Measurements from ENCODE around the gene TMEM215. TPM values are rescaled to one million over a fixed set of nuclear protein-coding genes. Genes with fewer than 3 reads are reported as not detected.
"Not testable (repeated sequence)": the region's sequence is repeated elsewhere in the genome, so short reads cannot be mapped to it uniquely, and the experiment has no call there.

The TMEM215 gene, protein sequence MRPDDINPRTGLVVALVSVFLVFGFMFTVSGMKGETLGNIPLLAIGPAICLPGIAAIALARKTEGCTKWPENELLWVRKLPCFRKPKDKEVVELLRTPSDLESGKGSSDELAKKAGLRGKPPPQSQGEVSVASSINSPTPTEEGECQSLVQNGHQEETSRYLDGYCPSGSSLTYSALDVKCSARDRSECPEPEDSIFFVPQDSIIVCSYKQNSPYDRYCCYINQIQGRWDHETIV
- total RNA-seq (2014; rRNA removed; shearing (Covaris generic); ENCODE audit: low replicate concordance): not detected in 2 replicates

- H3K9me3 ChIP-seq: no peaks in the 10 kb centered on the region
Observed at GRCh38 chr9:32783168-32783891, at the start of gene TMEM215. TSS of gene TMEM215 (plus strand) at chr9:32783540. CDS start at chr9:32784184, 644 bp downstream.

DNA sequence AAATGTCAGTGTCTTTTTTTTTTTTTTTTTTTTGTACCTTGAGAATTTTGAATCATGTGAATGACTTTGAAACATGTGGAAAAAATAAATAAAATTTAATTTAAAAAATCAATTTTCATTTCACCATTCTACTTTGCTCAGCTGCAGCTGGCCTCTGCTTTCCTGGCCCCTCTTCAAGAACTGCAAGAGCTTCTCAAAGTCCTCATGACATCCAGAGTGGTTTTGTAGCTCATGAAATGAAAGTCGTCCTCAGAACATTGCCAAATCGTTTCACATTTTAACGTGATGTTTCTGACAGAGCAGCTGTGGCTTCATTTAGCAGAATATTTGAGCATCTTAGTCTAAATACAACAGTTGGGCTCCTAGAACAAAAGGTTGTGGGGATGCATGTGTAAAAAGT is 47.9 kb upstream of the TMEM215 start:
- DNase-seq: no peak
- no peak overlapping the region for H3K4me3 ChIP-seq
- no peaks in the 10 kb centered on the region for H3K9me3 ChIP-seq
- no peaks in the 10 kb centered on the region for H3K36me3 ChIP-seq
- H3K27me3 ChIP-seq: no peaks in the 10 kb centered on the region

More at GRCh38 chr9:32783168-32783891, at the start of gene TMEM215:
- peak; percentile 11 for DNase-seq
- Histone ChIP-seq H3K4me3 (peak within 1 kb of the TSS; percentile 18), H3K27me3 (peaks cover 28% of the 10 kb centered on the region), H3K36me3 (no peaks in the 10 kb centered on the region)

DNA sequence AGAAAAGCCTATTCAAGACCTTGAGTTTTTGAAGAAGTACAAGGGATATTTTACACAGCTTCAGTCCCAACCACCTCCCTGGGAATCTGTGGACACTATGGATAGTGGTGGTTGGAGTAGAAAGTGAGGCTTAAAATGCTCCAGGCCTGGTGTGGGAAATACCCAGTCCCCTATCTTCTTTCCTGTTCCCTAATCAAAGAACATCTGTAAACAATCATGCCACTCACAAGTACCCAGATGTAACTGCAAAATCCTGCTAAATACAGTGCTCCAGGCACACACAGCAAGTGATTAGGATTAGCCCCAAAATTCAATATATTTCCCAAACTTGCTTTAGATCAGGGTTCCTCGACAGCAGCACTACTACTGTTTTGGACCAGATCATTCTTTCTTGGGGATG is 46.0 kb upstream of the TMEM215 start:
- no peaks in the 10 kb centered on the region for H3K27me3 ChIP-seq
- H3K9me3 ChIP-seq: no peaks in the 10 kb centered on the region
- H3K36me3 ChIP-seq: no peaks in the 10 kb centered on the region
- DNase-seq: no peak
- H3K4me3 ChIP-seq: no peak overlapping the region

DNA sequence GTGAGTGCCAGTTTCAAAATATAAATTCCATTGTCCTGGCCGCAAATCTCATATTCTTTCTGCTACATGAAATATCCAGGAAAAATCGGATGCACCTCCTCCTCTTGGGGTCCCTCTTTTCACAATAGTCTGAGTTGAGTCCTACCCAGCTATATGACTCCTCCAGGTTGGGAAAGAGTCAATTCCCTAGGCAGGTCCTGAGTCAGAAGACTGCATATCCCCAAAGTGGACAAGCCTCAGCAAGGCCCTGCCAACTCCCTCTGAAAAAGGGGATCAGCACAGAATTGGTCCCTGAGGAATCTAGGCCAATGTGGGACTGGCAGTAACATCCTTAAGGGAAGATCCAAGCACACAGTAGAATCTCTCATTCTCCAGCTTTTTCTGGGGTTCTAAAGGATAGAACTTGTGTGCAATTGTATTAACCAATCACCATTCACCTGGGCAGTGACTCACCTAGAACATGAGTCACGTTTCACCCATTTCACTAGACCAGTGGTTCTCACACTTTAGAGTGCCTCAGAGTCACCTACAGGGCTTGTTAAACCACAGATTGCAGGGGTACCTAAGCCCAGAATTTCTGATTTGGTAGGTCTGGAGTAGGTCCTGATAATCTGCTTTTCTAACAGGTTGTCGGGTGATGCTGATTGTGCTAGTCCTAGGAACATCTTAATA is 44.7 kb upstream of the TMEM215 start:
- Histone ChIP-seq H3K4me3 (no peak overlapping the region), H3K27me3 (no peaks in the 10 kb centered on the region), H3K9me3 (no peaks in the 10 kb centered on the region), H3K36me3 (no peaks in the 10 kb centered on the region)
- DNase-seq: no peak

GRCh38 chr9:32741706-32742105 is 41.6 kb upstream of the TMEM215 start:
- no peaks in the 10 kb centered on the region for H3K27me3 ChIP-seq
- H3K4me3 ChIP-seq: no peak overlapping the region
- no peaks in the 10 kb centered on the region for H3K36me3 ChIP-seq
- H3K9me3 ChIP-seq: no peaks in the 10 kb centered on the region
- DNase-seq: peak; percentile 50

DNA sequence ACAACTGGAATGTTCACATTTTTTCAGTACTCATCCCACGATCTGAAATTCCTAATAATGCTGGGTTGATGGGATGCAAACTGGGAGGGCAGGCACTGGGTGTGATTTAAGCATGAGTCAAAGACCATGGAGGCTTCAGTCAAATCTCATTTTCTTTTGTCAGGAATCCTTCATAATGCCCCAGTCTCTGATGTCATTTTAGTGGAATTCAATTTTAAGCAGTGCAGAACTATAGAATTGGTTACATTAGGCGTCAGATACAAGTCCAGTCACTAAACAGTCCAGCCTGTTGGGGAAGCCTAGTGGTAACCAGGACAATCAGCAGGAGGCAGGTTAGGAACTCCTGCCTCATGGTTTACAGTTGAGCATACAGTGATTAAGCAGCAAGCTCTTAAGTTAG is 41.0 kb upstream of the TMEM215 start:
- no peaks in the 10 kb centered on the region for H3K27me3 ChIP-seq
- H3K4me3 ChIP-seq: no peak overlapping the region
- H3K9me3 ChIP-seq: no peaks in the 10 kb centered on the region
- peak; percentile 44 for DNase-seq
- no peaks in the 10 kb centered on the region for H3K36me3 ChIP-seq

- Histone ChIP-seq H3K4me3 (no peak overlapping the region), H3K36me3 (no peaks in the 10 kb centered on the region), H3K9me3 (no peaks in the 10 kb centered on the region), H3K27me3 (no peaks in the 10 kb centered on the region)
- DNase-seq: no peak
Observed at GRCh38 chr9:32748013-32748412, 35.3 kb upstream of the TMEM215 start.

- Histone ChIP-seq H3K27me3 (no peaks in the 10 kb centered on the region), H3K36me3 (no peaks in the 10 kb centered on the region), H3K9me3 (no peaks in the 10 kb centered on the region), H3K4me3 (no peak overlapping the region)
- DNase-seq: no peak
Observed at GRCh38 chr9:32755730-32756129, 27.6 kb upstream of the TMEM215 start.

DNA sequence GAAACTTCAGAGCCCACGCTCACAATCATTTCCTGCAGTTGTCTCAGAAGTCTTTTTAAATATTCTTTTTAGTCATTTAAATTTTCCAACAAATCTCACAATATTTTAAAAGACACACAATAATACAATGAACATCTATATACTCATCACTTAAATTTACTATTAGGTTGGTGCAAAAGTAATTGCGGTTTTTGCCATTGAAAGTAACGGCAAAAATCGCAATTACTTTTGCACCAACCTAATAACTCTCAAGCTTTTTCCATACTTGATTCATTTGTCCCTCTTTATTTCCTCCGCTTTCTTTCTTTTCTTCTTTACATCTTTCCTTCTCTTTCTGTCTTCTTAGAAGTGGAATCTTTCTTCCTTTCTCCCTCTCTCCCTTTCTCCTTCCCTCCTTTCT is 19.2 kb upstream of the TMEM215 start:
- H3K27me3 ChIP-seq: no peaks in the 10 kb centered on the region
- DNase-seq: no peak
- H3K4me3 ChIP-seq: no peak overlapping the region
- H3K36me3 ChIP-seq: no peaks in the 10 kb centered on the region
- H3K9me3 ChIP-seq: no peaks in the 10 kb centered on the region

GRCh38 chr9:32775283-32775682 is 8.1 kb upstream of the TMEM215 start:
- Histone ChIP-seq H3K27me3 (peaks cover 3% of the 10 kb centered on the region; the same call in 1 of the 2 replicates), H3K36me3 (no peaks in the 10 kb centered on the region), H3K9me3 (peaks cover 2% of the 10 kb centered on the region; the same call in 1 of the 2 replicates), H3K4me3 (no peak overlapping the region)
- no peak for DNase-seq

DNA sequence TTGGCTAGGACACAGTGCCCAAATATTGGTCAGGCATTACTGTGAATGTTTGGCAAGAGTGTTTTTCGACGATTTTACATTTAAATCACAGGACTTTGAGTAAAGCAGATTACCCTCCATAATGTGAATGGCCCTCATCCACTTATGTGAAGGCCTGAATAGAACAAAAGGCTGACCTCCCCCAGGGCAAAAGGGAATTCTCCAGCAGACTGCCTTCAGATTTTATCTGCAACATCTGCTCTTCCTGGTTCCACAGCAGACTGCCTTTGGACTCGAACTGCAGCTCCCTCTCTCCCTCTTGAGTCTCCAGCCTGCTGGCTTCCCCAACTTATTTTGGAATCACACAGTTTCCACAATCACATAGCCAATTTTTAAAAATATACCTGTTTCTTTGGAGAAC is 7.1 kb upstream of the TMEM215 start:
- Histone ChIP-seq H3K27me3 (peaks cover 3% of the 10 kb centered on the region; the same call in 1 of the 2 replicates), H3K36me3 (no peaks in the 10 kb centered on the region), H3K4me3 (no peak overlapping the region), H3K9me3 (peaks cover 2% of the 10 kb centered on the region; the same call in 1 of the 2 replicates)
- DNase-seq: no peak

DNA sequence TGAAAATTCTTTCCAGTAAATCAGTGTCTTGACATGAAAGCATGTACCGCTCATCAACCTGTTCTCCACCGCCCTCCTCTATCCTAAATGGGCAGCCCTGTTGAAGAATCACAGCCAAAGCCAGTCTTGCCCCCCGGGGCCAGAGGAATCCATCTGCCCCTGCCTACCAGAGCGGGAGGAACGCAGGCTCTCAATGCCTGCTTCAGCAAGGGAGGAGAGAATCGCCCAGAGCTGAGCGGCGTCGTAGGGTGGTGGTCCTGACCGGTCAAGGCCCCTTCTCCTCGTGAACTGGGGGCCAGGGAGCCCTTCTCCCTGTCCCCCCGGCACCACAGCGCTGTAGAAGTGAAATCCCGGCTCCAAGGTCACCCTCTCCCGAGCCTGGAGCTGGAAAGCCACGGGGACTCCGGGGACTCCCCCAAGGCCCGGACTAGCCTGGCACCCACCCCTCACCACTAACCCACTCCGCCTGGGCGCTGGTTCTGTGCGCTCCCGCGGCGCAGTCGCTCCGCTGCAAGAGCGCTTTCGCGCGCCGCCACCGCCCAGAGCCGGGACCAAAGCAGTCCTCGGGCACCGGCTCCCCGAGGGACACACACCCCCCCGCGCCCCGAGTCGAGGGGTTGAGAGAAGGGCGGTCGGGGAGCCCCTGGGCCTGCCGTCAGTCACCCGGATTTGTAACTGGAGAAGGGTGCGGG is 718 bp upstream of the TMEM215 start:
- no peak for DNase-seq
- peaks cover 28% of the 10 kb centered on the region for H3K27me3 ChIP-seq

GRCh38 chr9:32787816-32788215 is 4.5 kb downstream of the TMEM215 start:
- Histone ChIP-seq H3K27me3 (peaks cover 22% of the 10 kb centered on the region), H3K36me3 (no peaks in the 10 kb centered on the region), H3K9me3 (no peaks in the 10 kb centered on the region), H3K4me3 (no peak overlapping the region)
- no peak for DNase-seq

More for the DNA sequence above, 718 bp upstream of the TMEM215 start:
- Histone ChIP-seq H3K9me3 (no peaks in the 10 kb centered on the region), H3K36me3 (no peaks in the 10 kb centered on the region), H3K4me3 (no peak overlapping the region)

DNA sequence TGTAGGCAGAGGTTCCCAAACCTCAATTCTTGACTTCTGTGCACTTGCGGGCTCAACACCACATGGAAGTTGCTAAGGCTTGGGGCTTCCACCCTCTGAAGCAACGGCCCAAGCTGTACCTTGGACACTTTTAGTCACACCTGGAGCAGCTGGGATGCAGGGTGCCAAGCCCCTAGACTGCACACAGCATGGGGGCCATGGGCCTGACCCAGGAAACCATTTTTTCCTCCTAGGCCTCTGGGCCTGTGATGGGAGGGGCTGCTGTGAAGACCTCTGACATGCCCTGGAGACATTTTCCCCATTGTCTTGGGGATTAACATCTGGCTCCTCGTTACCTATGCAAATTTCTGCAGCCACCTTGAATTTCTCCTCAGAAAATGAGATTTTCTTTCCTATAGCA is 12.7 kb downstream of the TMEM215 start:
- not testable (repeated sequence) for H3K36me3 ChIP-seq, DNase-seq, H3K4me3 ChIP-seq, H3K9me3 ChIP-seq, H3K27me3 ChIP-seq

GRCh38 chr9:32801530-32801929 is 18.2 kb downstream of the TMEM215 start:
- Histone ChIP-seq H3K4me3 (no peak overlapping the region), H3K9me3 (no peaks in the 10 kb centered on the region), H3K36me3 (no peaks in the 10 kb centered on the region), H3K27me3 (no peaks in the 10 kb centered on the region; the same call in 1 of the 2 replicates)
- DNase-seq: no peak

DNA sequence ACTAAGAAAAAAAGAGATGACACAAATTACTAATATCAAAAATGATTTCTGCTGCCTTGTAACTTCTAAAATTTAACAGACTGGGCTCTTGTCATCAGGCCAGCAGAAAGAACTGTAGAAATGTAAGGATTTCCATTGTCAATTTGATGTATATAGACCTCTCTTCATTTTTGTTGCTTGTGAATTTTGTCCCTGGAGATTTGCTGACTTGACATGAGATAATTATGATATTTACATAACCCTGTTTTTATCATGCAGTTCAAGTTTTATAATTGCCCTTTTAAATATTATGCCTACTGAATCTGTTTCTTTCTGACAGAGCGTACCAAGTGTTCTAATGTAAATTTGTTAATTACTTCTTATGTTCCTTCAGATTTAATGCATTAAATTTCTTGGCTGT is 23.9 kb downstream of the TMEM215 start:
- no peaks in the 10 kb centered on the region for H3K36me3 ChIP-seq

DNA sequence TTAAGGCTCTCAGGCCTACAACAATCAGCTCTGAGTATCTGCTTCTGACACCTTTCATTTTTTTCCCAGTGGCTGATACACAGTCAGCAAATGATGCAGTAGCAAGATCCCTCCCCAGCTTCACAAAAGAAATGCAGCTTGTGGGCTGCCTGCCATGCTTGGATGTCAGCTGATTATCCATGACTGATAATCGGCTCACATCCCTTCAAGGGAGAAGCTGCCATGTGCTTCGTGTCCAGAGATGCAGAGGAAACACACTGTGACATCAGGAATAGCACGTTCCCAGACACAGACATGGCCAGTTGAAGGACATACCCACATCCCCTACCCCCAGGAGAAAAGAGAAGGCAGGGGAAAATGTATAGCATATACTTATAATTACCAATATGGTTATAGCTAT is 27.9 kb downstream of the TMEM215 start:
- no peaks in the 10 kb centered on the region for H3K36me3 ChIP-seq
- no peak for DNase-seq
- no peak overlapping the region for H3K4me3 ChIP-seq
- H3K27me3 ChIP-seq: 0 out of 2 replicates have a peak, but pooled peaks cover 2% of the 10 kb centered on the region
- H3K9me3 ChIP-seq: peaks cover 2% of the 10 kb centered on the region; the same call in 1 of the 2 replicates

More for the DNA sequence above, 23.9 kb downstream of the TMEM215 start:
- no peak for DNase-seq
- Histone ChIP-seq H3K27me3 (no peaks in the 10 kb centered on the region; the same call in 1 of the 2 replicates), H3K4me3 (no peak overlapping the region), H3K9me3 (peaks cover 2% of the 10 kb centered on the region; the same call in 1 of the 2 replicates)
